NCI-H2081 (cell line): ENCODE results near the gene IAPP.
"Not testable (repeated sequence)": the region's sequence is repeated elsewhere in the genome, so short reads cannot be mapped to it uniquely, and the experiment has no call there.

Source experiments
- DNase-seq, 2 experiments: peaks; one replicate each; lab custom pipeline; 2025; lab: John Stamatoyannopoulos, UW

Gene IAPP

GRCh38 chr12:21379218-21379617 lies 6.5 kb downstream of the IAPP start:
- no peak for DNase-seq

- not testable (repeated sequence) for DNase-seq
These were observed 8.6 kb downstream of the IAPP start for GRCh38 chr12:21381320-21381719.

GRCh38 chr12:21384261-21384660 lies 11.6 kb downstream of the IAPP start:
- no peak for DNase-seq

GRCh38 chr12:21387174-21387573 lies 14.5 kb downstream of the IAPP start:
- DNase-seq: no peak

GRCh38 chr12:21392384-21392783 lies 19.7 kb downstream of the IAPP start:
- no peak for DNase-seq

- DNase-seq: peak in 1 of 2 experiments; percentile 7
These were observed 22.3 kb downstream of the IAPP start for GRCh38 chr12:21394828-21395626.

- no peak for DNase-seq
These were observed 40.9 kb downstream of the IAPP start for GRCh38 chr12:21413369-21414277.

GRCh38 chr12:21416511-21417121 lies 43.9 kb downstream of the IAPP start:
- no peak for DNase-seq

- not testable (repeated sequence) for DNase-seq
These were observed 45.7 kb downstream of the IAPP start for GRCh38 chr12:21418398-21418797.

- not testable (repeated sequence) for DNase-seq
These were observed 46.5 kb downstream of the IAPP start for GRCh38 chr12:21419009-21419699.

GRCh38 chr12:21428241-21428640 lies 55.5 kb downstream of the IAPP start:
- DNase-seq: no peak
